Right ventricle myocardium superior (tissue), 1 donor: ENCODE results near the gene ELF4. TPM values are rescaled to one million over a fixed set of nuclear protein-coding genes. Genes with fewer than 3 reads are reported as not detected.

Experiments
- ATAC-seq: fragments of 200-7000 bp; cut with Tn5 transposase; one replicate; pipeline ENCODE4 v1.9.1; 2020; ENCODE audit warnings: mild to moderate bottlenecking; ENCODE audit not compliant: poor library complexity
- DNase-seq: peaks from one replicate; pipeline ENCODE4 v3.0.0-alpha.2; 2020
- intact Hi-C: fragments of 100-400 bp; cut with DNase I; formaldehyde crosslinking; loops from one replicate; pipeline ENCODE4 v1.11.2; 2022
- total RNA-seq: library from RNA; stranded (reverse); fragmentation: NEBNext Ultra II Directional; extraction: Animal tissue kit (Norgen Biotek cat#: 25700); gene quantifications from one replicate; pipeline ENCODE4 v1.2.1, GENCODE V29; 2021
- donor health status: DM: no; HTN: yes; CAD: no; lungs with severe emphysema.

ELF4 gene
- total RNA-seq, 1 donor from 2014 or later, result 2.0 TPM

DNA sequence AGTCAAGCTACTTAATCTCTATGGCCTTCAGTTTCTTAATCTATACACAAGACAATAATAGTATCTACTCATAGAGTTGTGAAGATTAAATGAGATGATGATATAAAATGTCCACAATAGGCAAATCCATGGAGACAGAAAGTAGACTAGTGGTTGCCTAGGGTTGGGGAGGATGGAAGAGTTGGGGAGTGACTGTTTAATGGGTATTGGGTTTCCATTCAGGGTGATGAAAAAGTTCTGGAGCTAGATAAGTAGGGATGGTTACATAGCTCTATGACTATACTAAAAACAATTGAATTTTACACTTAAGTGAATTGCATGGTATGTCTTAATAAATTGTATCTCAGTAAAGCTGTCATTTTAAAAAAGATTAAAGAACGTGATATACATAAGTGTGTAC lies 92.2 kb downstream of the ELF4 start:
- intact Hi-C loops, result no loop called here

DNA sequence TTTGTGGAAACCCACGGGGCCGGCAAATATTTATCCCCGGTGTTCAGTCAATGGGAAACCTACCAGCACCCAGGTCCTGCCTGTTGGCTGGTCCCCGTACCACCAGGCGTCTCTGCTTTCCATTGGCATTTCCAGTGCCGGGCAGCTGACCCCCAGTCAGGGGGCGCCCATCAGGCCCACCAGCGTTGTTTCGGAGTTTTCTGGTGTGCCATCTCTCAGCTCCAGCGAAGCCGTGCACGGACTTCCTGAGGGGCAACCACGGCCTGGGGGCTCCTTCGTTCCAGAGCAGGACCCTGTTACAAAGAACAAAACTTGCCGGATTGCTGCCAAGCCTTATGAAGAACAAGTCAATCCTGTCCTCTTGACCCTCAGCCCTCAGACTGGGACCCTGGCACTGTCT lies 95.1 kb downstream of the ELF4 start:
- DNase-seq (no peak), ATAC-seq (no peak)
- intact Hi-C loops, result no loop called here

More for the DNA sequence above, 92.2 kb downstream of the ELF4 start:
- ATAC-seq (no peak), DNase-seq (no peak)

Other genes with a start within 250 kb of the ELF4 start
- 6.9 TPM for gene UTP14A, start 204.3 kb downstream of the ELF4 start, total RNA-seq
- 10.1 TPM for gene BCORL1, start 127.9 kb downstream of the ELF4 start, total RNA-seq
- 142 TPM for gene AIFM1, start 55.3 kb upstream of the ELF4 start, total RNA-seq
- gene RAB33A, start 61.5 kb upstream of the ELF4 start, total RNA-seq, result 0.24 TPM
- 1.0 TPM for gene ZNF280C, start 158.4 kb upstream of the ELF4 start, total RNA-seq
- 4.6 TPM for gene SLC25A14, start 229.4 kb upstream of the ELF4 start, total RNA-seq